Vagina (tissue), 2 donors: ENCODE results near the gene ZNF318. TPM values are rescaled to one million over a fixed set of nuclear protein-coding genes. Genes with fewer than 3 reads are reported as not detected.
"Not testable (repeated sequence)": the region's sequence is repeated elsewhere in the genome, so short reads cannot be mapped to it uniquely, and the experiment has no call there.

Experiments used
- DNase-seq, 2 donors: peaks; one replicate each; pipeline ENCODE4 v3.0.0-alpha.2; 2017; ENCODE audit errors: extremely low spot score in 2 of 2
- H3K27ac ChIP-seq: fragments of 200-600 bp; sonication (generic); one replicate; pipeline ENCODE4 v1.5.1; 2019
- H3K27me3 ChIP-seq: fragments of 200-600 bp; sonication (generic); one replicate; pipeline ENCODE4 v1.5.1; 2019
- H3K36me3 ChIP-seq, 2 donors: fragments of 200-600 bp; sonication (generic); one replicate each; pipeline ENCODE4 v1.5.1; 2017 to 2019
- H3K4me1 ChIP-seq: fragments of 200-600 bp; sonication (generic); one replicate; pipeline ENCODE4 v1.5.1; 2019
- H3K4me3 ChIP-seq, 2 donors: fragments of 200-600 bp; sonication (generic); 1 replicate in 1 of 2; 2 replicates in 1 of 2; pipeline ENCODE4 v1.5.1; 2016 to 2019
- H3K9me3 ChIP-seq: fragments of 200-600 bp; sonication (generic); one replicate; pipeline ENCODE4 v1.5.1; 2019
- CTCF ChIP-seq, 3 experiments: fragments of 450-650 bp in 2 of 3; fragments of 200-600 bp in 1 of 3; sonication (generic) in 1 of 3; IDR thresholded peaks; one replicate each; pipeline ENCODE4 v1.5.1; 2017 to 2019; ENCODE audit warnings: antibody characterized with exemption in 3 of 3, mild to moderate bottlenecking in 2 of 3, moderate library complexity in 2 of 3
- POLR2A ChIP-seq, 2 donors: fragments of 450-650 bp; IDR thresholded peaks; one replicate each; pipeline ENCODE4 v1.6.1; 2017; ENCODE audit warnings: antibody characterized with exemption in 2 of 2, mild to moderate bottlenecking in 2 of 2, moderate library complexity in 2 of 2
- POLR2AphosphoS5 ChIP-seq, 2 donors: sonication (generic); formaldehyde crosslinking; IDR thresholded peaks; one replicate each; pipeline ENCODE4 v1.9.0; 2017; ENCODE audit warnings: antibody characterized with exemption in 2 of 2, mild to moderate bottlenecking in 2 of 2, low read depth in 1 of 2; ENCODE audit not compliant: insufficient read depth in 1 of 2
- intact Hi-C: fragments of 100-400 bp; cut with DNase I; formaldehyde crosslinking; loops from one replicate; pipeline ENCODE4 v1.15.1; 2023
- total RNA-seq: library from RNA; depleted of rRNA; stranded (reverse); fragments of >200 nt; gene quantifications from one replicate; pipeline ENCODE4 v1.2.3, GENCODE V29; 2016

The ZNF318 gene
- total RNA-seq, 1 donor from 2014 or later: 17.2 TPM

- no peak for DNase-seq
- H3K27me3 ChIP-seq: no peaks in the 10 kb centered on the region
- intact Hi-C loops: no loop called here
- H3K4me1 ChIP-seq: no peaks in the 10 kb centered on the region
- H3K9me3 ChIP-seq: no peaks in the 10 kb centered on the region
- no peak overlapping the region for H3K27ac ChIP-seq
- peaks cover 0 to 68% of the 10 kb centered on the region in 2 donors for H3K36me3 ChIP-seq
- TF ChIP-seq POLR2A (IDR thresholded peaks at IDR 0.05): no peak
- no peak for TF ChIP-seq POLR2AphosphoS5 (IDR thresholded peaks at IDR 0.05; ENCODE audit: insufficient read depth in 1 of 2, low read depth in 1 of 2)
- no peak for TF ChIP-seq CTCF (IDR thresholded peaks at IDR 0.05)
- H3K4me3 ChIP-seq: no peak overlapping the region
These were observed 22.4 kb downstream of the ZNF318 start for GRCh38 chr6:43347021-43347420.

- H3K36me3 ChIP-seq: peaks cover 0 to 70% of the 10 kb centered on the region in 2 donors
- H3K4me3 ChIP-seq, H3K27ac ChIP-seq, DNase-seq, H3K9me3 ChIP-seq, H3K27me3 ChIP-seq, intact Hi-C loops, H3K4me1 ChIP-seq: not testable (repeated sequence)
These were observed 23.2 kb downstream of the ZNF318 start for GRCh38 chr6:43346243-43346642.

GRCh38 chr6:43339168-43339567, 30.3 kb downstream of the ZNF318 start:
- Histone ChIP-seq H3K4me3 (no peak overlapping the region), H3K9me3 (no peaks in the 10 kb centered on the region), H3K36me3 (peaks cover 0 to 65% of the 10 kb centered on the region in 2 donors), H3K27me3 (no peaks in the 10 kb centered on the region), H3K4me1 (no peaks in the 10 kb centered on the region), H3K27ac (no peak overlapping the region)
- TF ChIP-seq POLR2AphosphoS5 (IDR thresholded peaks at IDR 0.05; ENCODE audit: insufficient read depth in 1 of 2, low read depth in 1 of 2): no peak
- no peak for TF ChIP-seq POLR2A (IDR thresholded peaks at IDR 0.05)
- no peak for TF ChIP-seq CTCF (IDR thresholded peaks at IDR 0.05)
- DNase-seq: no peak
- intact Hi-C loops: no loop called here

GRCh38 chr6:43338243-43338642, 31.2 kb downstream of the ZNF318 start:
- no peak for DNase-seq
- H3K27ac ChIP-seq: no peak overlapping the region
- H3K4me3 ChIP-seq: no peak overlapping the region
- H3K4me1 ChIP-seq: no peaks in the 10 kb centered on the region
- TF ChIP-seq CTCF (IDR thresholded peaks at IDR 0.05): no peak
- TF ChIP-seq POLR2AphosphoS5 (IDR thresholded peaks at IDR 0.05; ENCODE audit: insufficient read depth in 1 of 2, low read depth in 1 of 2): no peak
- TF ChIP-seq POLR2A (IDR thresholded peaks at IDR 0.05): no peak
- intact Hi-C loops: no loop called here
- peaks cover 0 to 58% of the 10 kb centered on the region in 2 donors for H3K36me3 ChIP-seq
- no peaks in the 10 kb centered on the region for H3K9me3 ChIP-seq
- no peaks in the 10 kb centered on the region for H3K27me3 ChIP-seq

GRCh38 chr6:43336382-43336781, 33.1 kb downstream of the ZNF318 start:
- no peaks in the 10 kb centered on the region for H3K4me1 ChIP-seq
- no peak overlapping the region for H3K4me3 ChIP-seq
- no peak for DNase-seq
- intact Hi-C loops: no loop called here
- TF ChIP-seq POLR2AphosphoS5 (IDR thresholded peaks at IDR 0.05; ENCODE audit: insufficient read depth in 1 of 2, low read depth in 1 of 2) (no peak), CTCF (IDR thresholded peaks at IDR 0.05) (no peak), POLR2A (IDR thresholded peaks at IDR 0.05) (no peak)
- H3K27ac ChIP-seq: no peak overlapping the region
- H3K27me3 ChIP-seq: no peaks in the 10 kb centered on the region
- H3K9me3 ChIP-seq: no peaks in the 10 kb centered on the region
- H3K36me3 ChIP-seq: peaks cover 0 to 41% of the 10 kb centered on the region in 2 donors

- Histone ChIP-seq H3K27ac (no peak overlapping the region), H3K4me1 (no peaks in the 10 kb centered on the region)
- intact Hi-C loops: no loop called here
These were observed 34.0 kb downstream of the ZNF318 start for GRCh38 chr6:43335469-43335868.

More at GRCh38 chr6:43335469-43335868, 34.0 kb downstream of the ZNF318 start:
- Histone ChIP-seq H3K9me3 (no peaks in the 10 kb centered on the region), H3K36me3 (peaks cover 0 to 32% of the 10 kb centered on the region in 2 donors), H3K27me3 (no peaks in the 10 kb centered on the region), H3K4me3 (no peak overlapping the region)
- DNase-seq: no peak
- TF ChIP-seq CTCF (IDR thresholded peaks at IDR 0.05) (no peak), POLR2AphosphoS5 (IDR thresholded peaks at IDR 0.05; ENCODE audit: insufficient read depth in 1 of 2, low read depth in 1 of 2) (no peak), POLR2A (IDR thresholded peaks at IDR 0.05) (no peak)
